NCI-H2029 (cell line): ENCODE measurements around the gene MYO5A.
"Not testable (repeated sequence)": the region's sequence is repeated elsewhere in the genome, so short reads cannot be mapped to it uniquely, and the experiment has no call there.

Source experiments
- DNase-seq: peaks from one replicate; lab custom pipeline; 2025; lab: John Stamatoyannopoulos, UW

MYO5A gene

GRCh38 chr15:52505151-52505550 is 23.5 kb downstream of the MYO5A start:
- DNase-seq = no peak

GRCh38 chr15:52503788-52504496 is 24.7 kb downstream of the MYO5A start:
- DNase-seq = no peak

GRCh38 chr15:52502608-52503007 is 26.1 kb downstream of the MYO5A start:
- no peak for DNase-seq

DNA sequence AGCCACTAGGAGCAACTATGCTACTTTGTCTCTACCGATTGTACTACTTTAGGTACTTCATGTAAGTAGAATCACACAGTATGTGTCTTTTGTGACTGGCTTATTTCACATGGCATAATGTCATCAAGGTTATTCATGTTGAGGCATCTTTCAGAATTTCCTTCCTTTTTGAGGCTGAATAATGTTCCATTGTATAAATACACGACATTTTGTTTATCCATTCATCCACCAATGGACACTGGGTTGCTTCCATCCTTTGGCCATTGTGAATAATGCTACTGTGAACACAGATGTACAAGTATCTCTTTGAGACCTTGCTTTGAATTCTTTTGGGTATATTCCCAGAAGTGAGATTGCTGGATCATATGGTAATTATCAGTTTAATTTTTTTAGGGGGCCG is 29.2 kb downstream of the MYO5A start:
- no peak for DNase-seq

GRCh38 chr15:52498706-52499105 is 30.0 kb downstream of the MYO5A start:
- DNase-seq = no peak

- no peak for DNase-seq
Measured at GRCh38 chr15:52496776-52497470, 31.8 kb downstream of the MYO5A start.

DNA sequence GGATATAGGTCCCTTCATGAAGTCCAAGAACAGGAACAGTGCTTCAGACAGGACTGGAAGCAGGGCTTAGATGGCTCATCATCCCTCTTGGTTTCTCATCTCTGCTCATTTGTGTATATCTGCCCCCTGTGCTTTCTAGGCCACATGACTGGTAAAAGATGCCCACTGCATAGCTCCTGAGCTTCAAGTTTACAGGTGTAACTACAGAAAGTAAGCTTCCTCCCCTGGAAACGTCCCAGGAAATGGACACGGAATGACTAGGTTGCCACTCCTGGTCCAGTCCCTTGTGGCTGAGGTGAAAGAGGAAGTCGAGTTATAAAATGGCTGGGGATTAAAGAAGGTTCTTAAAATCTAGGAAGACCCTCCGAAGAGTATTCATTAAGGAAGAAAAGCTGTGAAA is 32.5 kb downstream of the MYO5A start:
- DNase-seq = no peak

- no peak for DNase-seq
Measured at GRCh38 chr15:52495125-52495524, 33.6 kb downstream of the MYO5A start.

GRCh38 chr15:52493968-52494367 is 34.7 kb downstream of the MYO5A start:
- no peak for DNase-seq

DNA sequence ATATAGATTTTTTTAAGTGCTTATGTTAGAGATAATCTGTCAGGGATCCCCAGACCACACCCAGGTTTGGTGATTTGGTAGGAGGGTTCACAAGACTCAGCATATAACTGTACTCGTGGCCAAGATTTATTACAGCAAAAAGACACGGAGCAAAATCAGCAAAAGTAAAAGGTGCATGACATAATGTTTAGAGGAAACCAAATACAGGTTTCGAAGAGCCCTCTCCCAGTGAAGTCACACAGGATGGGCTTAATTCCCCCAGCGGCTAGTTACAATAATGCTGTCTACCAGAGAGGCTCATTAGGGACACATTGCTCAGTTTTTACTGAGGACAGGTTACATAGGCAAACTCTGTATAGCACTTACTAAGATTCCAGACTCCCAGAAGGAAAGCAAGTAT is 36.5 kb downstream of the MYO5A start:
- DNase-seq = no peak

DNA sequence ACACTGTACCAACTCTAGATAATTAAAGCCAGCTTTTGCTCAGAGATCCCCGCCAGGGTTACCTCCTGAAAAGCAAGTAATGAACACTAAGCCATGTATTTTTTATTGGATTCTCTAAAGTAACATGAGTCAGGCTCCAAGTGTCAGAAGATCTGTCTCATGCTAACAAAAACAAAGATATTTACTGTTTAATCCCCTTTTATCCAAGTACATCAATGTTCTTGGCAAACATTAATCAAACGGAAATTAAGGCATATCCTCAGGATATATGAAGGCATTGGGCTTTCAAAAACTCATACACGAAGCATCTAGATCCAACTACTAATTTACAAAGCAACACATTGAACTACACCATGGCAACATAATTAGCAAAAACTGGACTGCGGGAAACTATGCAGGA is 37.2 kb downstream of the MYO5A start:
- DNase-seq = no peak

DNA sequence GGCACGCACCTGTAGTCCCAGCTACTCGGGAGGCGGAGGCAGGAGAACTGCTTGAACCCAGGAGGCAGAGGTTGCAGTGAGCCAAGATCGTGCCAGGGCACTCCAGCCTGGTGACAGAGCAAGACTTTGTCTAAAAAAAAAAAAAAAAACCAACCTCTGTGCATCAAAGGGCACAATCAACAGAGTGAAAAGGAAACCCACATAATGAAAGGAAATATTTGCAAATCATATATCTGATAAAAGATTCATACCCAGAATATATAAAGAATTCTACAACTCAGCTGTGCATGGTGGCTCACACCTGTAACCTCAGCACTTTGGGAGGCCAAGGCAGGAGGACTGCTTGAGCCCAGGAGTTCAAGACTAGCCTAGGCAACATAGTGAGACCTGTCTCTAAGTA is 39.2 kb downstream of the MYO5A start:
- not testable (repeated sequence) for DNase-seq

DNA sequence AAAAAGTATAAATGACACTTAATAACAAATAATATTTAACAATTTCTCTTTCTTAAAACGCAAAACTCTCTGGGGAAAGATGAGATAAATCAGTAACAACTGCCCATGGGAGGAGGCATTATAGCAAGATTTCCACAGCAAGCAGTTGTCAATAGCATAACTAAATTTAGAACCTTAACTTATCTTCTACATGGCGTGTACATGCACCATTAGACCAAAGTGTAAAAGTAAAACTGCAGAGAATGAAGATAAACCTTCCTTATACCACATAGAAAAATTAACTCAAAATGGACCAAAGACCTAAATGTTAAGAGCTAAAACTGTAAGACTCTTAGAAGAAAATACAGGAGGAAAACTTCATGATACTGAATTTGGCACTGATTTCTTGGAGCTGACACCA is 39.9 kb downstream of the MYO5A start:
- DNase-seq = no peak

GRCh38 chr15:52486003-52486996 is 42.4 kb downstream of the MYO5A start:
- no peak for DNase-seq

DNA sequence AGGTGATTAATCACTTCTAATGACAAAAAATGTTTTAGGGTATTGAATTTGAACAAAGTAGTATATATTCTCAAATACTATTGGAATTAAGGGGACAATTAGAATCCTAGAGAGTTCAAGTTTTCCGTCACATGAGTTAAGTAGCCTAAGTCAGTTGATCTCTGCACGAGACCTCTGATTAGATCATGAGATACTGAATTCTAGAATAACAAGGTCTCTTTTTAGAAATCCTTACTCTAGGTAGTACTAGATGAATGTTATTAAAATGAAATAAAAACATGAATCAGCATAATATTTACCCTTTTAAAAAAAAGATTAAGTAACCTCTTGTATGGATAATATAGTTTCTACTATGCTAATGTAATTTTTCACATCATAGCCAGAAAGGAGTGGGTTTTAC is 43.4 kb downstream of the MYO5A start:
- DNase-seq = no peak

DNA sequence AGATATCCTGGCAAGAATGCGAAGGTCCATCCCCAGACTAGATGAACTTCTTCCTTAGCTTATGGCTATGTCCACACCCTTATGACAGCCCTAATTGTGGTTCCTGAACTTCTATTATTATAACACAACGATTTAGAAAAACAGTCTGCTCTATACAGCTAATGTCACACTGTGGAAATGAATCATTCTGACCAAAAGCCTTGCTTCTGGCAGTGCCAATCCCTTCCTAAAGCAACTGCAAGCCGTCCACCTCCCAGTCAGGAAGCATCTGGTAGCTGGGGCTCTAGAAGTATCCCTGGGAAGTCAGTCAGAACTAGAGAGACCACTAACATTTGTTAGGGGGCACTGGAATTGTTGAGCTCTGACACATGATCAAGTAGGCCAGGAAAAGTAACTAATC is 45.0 kb downstream of the MYO5A start:
- no peak for DNase-seq

DNA sequence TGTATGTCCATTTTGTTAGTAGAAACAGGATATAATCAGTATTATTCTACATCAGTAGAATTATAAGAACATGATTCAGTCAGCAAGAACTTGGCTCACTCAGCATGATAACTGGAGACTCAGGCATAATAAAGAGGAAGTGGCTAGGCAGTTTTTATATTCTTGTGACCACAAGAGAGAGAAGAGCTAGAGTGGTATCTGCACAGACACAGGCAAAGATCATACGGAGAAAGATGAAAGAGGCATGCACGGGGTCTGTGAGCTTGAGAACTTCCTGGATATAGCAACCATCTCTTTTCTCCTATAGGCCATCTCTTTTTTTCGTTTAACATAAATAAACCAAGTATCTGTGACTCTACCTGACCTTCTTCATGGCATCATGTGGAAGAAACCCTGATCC is 46.8 kb downstream of the MYO5A start:
- DNase-seq = no peak

DNA sequence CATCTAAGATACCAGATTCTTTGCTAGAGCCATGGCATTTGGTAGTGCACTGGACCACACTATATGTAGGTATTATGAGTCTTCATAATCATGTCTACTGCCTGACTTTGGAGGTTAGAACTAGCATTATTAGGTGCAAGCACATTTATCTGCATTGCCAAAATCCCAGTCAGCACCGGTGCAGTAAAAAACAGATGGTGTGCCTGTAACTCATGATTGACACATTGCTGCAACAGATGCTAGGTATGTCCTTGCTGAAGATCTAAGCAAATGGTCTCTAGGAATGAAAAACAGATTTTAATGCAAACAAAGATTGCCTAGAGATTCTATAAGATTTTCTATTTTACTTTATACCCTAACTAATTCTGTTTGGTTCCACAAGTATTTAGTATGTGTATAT is 47.7 kb downstream of the MYO5A start:
- no peak for DNase-seq

DNA sequence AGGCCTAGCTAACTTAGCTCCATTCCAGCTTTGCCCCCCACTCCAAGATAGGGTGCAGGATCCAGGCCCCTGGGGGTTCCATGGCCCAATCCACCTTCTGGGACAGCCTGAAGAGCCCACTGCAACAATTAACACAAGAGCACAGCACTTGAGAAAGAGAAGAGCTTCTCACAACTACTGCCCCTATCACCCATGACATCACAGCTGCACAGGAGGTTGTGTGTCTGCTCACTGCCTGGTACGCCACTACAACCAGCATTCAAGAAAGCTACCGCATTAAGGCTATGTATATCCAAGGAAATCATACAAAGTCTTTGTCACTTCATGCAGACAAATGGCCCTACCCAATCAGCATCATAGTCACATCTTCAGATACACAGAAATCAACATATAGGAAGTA is 62.0 kb downstream of the MYO5A start:
- DNase-seq = no peak

DNA sequence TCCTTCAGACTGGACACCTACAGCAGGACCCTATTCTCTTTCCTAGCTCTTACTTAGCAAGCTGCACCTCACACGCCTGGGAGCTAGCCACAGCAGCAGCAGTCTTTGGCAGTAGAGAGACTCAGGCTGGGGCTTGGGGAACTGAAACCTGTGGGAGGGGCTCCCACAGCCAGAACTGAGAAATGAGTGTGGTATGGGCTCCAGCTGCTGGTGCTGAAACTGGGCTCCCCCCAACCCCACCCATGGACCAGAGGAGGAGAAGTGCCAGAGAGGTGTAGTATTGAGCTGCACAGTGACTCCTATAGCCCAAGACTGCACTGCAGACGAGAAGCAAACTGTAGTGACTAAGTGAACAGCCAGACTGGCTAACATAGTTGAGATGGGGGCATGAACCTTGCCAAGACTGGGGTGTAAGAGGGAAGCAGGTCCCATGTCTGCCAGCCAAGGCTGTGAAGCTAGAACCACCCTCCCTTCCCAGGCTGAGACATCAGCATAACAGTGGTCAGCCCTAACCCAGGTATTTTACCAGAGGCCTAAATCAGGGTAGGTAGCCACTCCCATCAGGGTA is 62.5 kb downstream of the MYO5A start:
- DNase-seq = no peak

DNA sequence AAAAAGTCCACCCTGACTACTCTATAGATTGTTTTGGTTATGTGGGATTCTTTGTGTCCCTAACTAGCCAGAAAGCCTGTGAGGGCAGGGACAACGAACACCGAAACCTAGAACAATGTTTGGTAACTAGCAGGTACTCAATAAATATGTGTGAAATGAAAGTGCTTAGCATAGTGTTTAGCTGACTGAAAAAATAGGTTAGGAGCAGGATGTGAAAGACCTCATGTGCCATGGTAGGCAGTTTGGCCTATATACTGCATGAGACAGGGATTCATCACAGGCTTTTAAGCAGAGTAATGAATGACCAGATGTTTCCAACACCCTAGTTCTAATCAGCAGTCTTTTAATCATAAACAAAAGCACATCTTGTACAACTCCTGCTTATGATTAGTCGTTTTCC is 64.2 kb downstream of the MYO5A start:
- no peak for DNase-seq

- DNase-seq = no peak
Measured at GRCh38 chr15:52464040-52464439, 64.6 kb downstream of the MYO5A start.
